Limb (tissue), 2 donors: Measurements from ENCODE around the gene CD300H.
A peak's percentile ranks its signal among the peaks of the same experiment; 100 is the strongest.
"Not testable (repeated sequence)": the region's sequence is repeated elsewhere in the genome, so short reads cannot be mapped to it uniquely, and the experiment has no call there.

Source experiments
- DNase-seq, 2 donors: peaks; one replicate each; pipeline ENCODE4 v3.0.0-alpha.2; 2016; ENCODE audit errors: extremely low spot score in 2 of 2

Gene CD300H

DNA sequence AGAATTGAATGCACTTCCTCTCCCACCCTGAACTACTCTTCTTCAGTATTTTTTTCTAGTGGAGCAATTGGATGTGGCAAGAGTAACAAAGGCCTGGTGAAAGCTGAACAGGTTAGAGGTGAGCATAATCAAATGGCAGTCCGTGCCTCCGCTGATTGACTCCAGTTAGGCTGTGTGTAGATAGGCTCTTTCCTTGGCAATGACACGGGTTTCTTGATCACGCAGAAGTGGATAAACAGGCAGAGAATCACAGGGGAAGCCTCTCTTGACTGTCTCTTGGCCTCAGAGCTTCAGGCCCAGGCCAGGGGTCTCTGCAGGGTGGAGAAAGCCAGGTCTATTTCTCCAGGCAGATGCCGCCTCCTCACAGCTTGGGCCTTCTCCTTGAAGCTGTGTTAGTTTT is 40.2 kb downstream of the CD300H start:
- no peak for DNase-seq

DNA sequence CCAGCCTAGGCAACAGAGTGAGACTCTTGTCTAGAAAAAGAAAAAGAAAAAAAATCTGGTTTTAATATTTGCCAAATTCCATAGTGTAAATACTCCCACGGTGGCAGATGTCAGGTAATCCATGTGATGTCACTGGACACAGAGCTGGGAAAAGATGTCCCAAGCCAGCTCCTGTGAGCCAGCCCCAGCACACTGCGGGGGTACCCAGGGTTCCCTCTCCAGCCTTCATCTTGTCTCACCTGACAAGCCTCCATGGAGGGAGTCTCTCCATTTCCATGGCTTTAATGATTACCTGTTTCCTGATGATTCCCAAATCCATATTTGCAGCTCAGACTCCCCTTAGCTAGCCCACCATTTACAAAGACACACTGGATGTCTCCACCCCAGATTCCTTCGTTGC is 40.6 kb downstream of the CD300H start:
- DNase-seq = no peak

DNA sequence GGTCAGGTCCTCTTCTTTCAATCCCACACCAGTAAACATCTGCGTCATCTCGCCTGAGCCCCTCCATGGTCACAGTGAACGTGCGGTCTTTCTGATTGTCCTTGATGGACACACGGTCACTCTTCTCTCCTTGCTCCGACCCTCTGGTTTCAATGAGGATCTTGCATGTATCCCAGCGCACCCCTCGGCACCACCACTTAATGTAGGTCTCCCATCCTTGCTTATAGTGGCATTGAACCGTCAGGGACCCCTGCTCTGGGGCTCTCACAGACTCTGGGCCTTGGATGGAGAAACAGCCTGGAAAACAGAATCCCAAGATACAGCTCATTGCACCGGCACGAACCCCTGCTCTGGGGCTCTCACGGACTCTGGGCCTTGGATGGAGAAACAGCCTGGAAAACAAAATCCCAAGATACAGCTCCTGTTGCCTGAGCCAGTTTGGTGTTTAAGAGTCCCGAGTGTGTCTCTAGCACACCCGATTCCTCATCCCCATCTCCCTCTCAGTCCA is 41.5 kb downstream of the CD300H start:
- no peak for DNase-seq

DNA sequence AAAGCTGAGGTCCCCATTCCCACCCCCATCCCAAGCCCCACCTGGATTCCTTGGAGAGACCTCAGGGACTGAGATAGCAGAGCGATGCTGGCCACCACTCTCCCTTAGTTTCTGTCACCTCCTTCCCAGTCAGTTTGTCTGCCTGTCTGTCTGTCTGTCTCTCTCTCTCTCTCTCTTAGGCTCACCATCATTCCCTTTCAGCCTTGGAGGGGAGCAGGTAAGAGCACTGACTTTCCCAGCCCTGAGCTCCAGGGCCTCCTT is 41.9 kb downstream of the CD300H start:
- DNase-seq = no peak

DNA sequence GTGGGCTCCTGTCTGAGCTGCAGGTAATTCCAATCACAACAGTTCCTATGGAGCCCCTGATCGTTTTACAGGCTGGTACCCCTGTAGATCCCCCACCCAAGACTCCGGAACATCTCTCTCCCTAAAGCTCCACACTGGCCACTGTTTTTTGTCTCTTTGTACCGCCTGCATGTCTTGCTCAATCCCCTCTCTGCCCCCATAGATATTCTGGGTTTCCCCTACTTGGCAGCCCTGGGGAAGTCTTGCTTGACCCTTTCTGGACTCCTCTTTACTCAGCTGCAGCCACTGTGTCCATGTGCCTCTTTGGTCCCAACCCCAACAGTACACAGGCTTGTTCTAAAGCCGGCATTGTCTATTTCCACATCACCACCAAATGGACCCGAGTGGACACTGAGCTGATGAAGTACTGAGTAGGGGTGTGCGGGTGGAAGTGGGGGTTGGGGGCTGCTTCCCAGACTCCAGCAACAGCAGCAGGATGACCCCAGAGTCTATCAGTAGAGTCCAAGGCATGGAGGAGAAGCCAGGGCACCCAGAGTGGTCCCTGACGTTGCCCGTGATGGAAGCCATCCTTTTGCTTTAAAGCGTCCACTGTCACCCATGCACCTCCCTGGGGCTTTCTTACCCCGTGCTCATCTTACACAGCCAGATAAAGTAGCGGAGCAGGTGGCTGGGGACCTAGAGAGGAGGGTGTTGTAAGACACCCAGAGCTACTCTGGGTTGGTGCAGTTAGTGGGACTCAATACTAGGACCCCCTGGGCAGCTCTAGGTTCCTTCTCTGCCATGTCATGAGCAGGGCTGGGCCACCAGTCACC is 42.5 kb downstream of the CD300H start:
- no peak for DNase-seq

DNA sequence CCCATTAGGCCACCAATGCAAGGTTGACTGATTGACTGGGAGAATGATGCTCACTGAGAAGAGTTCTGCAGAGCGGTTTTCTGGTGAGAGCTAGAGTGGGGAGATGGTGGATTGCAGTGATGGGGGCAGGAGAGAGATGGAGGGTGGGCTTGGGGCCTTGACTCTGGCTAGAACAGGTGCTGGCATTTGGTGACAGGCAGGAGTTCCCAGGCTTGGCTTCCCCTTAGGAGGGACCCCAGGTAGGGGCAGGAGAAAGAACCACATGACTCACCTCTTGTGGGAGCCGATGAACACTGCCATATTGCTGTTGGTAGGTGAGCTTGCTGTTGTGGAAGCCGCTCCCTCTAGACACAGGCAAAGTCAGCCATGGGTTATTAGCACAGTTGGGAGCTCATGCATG is 44.0 kb downstream of the CD300H start:
- DNase-seq = no peak

DNA sequence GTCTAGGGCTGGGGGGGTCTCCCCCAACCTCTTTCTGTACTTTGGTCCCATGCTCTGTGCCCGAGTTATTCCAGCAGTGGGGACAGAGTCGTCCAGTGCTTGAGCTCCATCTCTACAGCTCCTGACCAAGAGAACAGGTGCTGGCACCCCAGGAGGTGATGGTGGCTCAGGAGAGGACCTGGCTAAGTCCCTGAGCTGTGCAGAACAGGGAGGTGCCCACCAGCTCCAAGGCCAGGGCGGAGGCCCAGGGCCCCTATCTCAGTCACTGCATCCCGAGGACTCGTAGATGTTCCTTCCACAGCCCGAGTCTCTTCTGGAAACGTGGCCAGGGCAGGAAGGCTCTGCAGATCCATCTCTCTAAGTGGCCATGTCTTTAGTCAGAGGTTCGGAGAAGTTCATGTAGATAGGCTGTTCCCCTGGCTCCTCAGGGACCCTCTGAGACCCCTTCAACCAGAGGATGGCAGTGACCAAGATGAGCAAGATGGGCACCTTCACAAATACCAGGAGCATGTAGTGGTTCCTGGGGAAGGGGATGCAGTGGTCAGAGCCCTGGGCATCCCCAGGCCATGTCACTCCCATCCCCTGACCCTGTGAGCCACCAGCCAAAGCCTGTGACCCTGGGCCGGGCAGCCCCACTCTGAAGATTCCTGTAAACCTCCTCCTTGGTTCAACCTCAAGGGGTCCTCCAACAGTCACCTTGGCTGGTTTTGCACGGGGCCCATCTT is 44.8 kb downstream of the CD300H start:
- DNase-seq = no peak

DNA sequence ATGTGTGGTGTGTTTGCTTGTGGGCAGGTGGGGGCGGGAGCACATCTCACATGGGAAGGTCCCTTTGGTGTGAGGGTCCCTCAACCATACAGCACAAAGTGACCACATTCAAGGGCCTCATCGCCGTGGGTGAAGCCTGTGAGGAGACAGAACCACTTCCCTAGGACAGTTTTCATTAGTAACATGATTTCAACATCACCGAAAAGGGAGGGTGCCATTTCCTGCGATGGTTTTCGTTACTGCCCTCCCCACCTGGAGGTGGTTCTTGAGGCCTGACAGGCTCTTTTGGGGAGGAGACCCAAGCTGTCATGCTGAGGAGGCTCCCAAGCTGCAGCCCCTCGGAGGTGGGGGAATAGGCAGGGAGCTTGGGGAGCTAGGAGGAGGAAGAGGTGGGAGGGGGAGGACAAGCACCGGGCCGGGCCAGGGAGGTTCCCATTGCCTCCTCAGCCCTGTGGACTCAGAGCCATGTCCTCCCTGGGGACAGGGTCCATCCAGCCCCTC is 45.6 kb downstream of the CD300H start:
- no peak for DNase-seq

DNA sequence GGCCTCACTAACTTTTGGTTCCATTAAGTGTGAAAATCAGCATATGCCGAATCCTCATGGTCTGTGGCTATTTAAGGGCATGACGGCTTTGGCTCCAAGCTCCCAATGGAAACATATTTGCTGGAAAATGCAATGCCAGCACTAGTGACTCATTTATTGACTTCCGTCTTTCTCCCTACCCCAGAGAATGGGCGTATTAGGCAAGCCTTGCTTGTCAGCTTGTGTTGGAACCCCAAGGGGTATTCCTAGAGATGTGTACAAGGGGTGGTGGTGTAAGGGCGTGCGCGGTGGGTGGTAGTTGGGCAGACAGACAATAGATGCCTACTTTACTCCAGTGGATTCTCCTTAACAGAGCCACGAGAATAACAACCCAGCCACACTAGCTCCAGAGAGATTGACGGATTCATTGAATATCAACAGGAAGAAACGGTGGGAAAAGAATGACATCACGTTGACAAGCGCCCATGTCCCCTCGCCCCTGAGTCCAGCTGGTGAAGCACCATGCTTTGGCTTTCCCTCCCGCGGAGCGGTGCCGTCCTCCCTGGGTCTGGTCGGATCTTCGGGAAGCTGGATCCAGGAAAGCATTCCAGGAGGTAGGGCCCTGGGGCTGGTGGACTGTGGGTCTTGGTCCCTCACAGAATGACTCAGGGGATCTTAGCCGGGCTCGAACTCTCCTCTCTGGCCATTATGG is 46.4 kb downstream of the CD300H start:
- no peak for DNase-seq

DNA sequence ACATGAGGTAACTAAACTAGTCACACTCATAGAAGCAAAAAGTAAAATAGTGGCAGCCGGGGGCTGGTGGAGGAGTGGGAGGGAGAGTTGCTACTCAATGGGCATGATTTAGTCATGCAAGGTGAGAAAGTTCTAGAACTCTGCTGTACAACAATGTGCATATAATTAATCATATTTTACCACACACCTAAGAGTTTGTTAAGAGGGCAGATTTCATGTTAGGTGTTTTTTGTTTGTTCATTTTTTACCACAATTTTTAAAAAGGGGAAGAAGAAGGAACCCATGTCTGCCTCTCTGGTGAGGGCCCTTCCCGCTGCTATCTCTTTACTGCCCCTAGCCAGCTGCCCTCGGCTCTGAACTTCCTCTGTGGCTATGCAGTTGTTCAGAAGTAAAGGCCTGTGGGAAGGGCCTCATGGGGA is 47.3 kb downstream of the CD300H start:
- DNase-seq = no peak

DNA sequence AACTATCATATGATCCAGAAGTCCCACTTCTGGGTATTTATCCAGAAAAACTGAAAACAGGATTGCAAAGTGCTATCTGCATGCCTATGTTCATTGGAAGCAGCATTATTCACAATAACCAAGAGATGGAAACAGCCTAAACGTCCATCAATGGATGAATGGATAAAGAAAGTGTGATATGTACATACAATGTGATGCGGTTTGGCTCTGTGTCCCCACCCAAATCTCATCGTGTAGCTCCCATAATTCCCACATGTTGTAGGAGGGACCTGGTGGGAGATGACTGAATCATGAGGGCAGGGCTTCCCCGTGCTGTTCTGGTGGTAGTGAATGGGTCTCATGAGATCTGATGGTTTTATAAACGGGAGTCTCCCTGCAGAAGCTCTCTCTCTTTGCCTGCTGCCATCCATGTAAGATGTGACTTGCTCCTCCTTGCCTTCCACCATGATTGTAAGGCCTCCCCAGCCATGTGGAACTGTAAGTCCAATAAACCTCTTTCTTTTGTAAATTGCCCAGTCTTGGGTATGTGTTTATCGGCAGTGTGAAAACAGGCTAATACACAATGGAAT is 48.8 kb downstream of the CD300H start:
- DNase-seq = not testable (repeated sequence)

DNA sequence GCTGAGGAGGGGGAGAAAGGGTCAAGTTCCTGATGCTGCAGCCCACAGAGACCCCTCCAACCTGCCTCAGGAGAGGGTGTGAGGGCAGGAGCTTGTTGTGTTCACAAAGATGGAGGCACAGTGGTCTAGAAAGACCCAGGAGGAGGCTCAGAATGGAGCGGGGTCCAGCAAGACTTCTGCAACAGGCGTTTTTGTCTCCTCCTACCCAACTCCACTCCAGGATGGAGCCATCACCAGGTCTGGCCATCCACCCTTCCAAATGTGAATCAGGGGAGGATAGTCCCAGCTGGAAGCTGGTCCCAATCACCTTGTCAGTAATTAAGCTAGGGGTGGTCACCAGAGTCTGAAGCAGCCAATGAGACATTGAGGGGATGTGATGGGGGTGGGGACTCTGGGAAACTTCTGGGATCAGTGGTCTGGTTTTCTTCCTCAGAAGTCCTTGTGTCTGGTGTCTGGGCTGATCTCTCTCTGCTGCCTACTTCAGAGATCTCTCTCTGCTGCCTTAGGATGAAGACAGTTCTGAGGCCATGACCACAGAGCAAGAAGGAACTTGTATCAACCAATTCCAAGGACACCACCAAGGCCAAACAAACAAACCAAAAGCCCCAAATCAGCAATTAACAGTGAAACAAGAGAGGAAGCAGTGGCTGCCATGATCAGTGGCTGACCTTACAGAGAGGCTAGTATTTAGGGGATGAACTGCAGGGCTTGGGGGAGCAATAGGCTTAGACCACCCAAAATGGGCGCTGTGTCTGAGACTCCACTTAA is 50.6 kb downstream of the CD300H start:
- DNase-seq = no peak

DNA sequence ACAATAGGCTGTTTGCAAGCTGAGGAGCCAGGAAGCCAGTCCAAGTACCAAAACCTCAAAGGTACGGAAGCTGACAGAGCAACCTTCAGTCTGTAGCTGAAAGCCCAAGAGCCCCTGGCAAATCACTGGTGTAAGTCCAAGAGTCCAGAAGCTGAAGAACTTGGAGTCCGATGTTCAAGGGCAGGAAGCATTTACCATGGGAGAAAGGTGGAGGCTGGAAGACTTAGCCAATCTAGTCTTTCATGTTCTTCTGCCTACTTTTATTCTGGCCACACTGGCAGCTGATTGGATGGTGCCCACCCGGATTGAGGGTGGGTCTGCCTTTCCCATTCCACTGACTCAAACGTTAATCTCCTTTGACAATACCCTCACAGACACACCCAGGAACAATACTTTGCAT is 51.4 kb downstream of the CD300H start:
- no peak for DNase-seq

DNA sequence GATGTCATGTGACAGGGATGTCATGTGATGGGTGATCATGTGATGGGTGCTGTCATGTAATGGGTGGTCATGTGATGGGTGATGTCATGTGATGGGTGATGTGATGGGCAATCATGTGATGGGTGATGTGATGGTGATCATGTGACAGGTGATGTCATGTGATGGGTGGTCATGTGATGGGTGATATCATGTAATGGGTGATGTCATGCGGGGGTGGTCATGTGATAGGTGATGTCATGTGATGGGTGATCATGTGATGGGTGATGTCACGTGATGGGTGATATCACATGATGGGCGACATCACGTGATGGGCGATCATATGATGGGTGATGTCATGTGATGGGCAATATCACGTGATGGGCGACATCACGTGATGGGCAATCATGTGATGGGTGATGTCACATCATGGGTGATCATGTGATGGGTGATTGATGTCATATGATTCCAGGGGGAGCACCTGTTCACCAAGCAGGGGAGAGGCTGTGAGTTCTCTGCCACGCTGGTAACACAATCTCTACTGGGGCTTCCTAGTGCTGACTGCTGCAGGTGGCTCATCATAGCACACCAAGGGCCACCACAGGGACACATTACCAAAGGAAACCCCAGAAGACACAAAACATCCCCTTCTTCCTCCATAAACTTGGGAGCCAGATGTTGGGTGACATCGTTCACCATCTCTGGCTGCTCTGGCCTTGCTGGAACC is 52.5 kb downstream of the CD300H start:
- no peak for DNase-seq

DNA sequence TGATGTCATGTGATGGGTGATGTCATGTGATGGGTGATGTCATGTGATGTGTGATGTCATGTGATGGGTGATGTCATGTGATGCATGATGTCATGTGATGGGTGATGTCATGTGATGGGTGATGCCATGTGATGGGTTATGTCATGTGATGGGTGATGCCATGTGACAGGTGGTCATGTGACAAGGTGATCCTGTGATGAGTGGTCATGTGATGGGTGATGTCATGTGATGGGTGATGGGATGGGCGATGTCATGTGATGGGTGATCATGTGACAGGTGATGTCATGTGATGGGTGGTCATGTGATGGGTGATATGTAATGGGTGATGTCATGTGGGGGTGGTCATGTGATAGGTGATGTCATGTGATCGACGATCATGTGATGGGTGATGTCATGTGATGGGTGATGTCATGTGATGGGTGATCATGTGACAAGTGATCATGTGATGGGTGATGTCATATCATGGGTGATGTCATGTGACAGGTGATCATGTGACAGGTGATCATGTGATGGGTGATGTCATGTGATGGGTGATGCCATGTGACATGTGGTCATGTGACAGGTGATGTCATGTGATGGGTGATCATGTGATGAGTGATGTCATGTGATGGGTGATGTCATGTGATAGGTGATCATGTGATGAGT is 53.2 kb downstream of the CD300H start:
- peak in 1 of 2 donors; percentile 49 for DNase-seq

DNA sequence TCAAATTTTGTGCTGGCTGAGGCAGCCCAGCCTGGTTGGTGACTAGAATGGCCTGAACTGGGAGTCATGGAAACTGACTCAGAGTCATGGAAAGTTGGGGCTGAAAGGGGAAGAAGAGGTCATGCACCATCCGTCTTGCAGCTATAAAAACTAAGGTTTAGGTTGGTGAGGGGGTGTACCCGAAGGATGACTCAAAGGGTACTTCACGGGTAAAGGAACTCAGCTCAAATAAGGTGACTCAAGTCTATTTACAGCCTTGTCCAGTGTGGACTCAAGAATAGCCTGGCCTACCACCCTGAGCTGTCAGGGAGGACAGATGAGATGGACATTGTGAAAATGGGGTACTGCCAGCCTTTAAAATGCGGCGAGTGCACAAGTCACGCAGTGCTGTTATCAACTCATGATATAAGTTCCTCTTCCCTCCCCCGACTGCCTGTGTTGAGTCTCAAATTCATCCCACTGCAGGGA is 54.7 kb downstream of the CD300H start:
- no peak for DNase-seq

DNA sequence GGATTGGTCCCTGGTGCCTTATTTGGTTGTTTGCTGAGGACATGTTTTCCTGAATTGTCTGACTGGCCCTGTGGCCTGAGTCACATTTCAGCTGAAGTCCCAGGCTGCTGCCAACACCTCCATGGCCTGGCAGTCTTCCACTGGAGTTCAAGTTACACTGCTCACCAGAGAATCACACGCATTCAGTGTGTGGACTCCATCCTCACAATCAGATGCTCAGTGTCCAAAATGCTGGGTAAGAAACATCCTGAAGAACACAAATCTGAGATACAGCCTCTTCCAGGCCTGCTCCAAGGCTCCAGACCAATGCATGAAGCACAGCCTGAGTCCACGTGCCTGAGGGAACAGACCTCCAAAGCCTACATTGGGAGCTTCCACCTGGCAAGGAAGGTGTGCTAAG is 55.3 kb downstream of the CD300H start:
- DNase-seq = no peak
